Ovary (tissue), 3 donors: Measurements from ENCODE around the gene CLCN1.

Experiments
- CTCF ChIP-seq, 3 donors: fragments of 450-650 bp in 2 of 3; fragments of 200-600 bp in 1 of 3; IDR thresholded peaks; one replicate each; pipeline versions ENCODE4 v1.5.1 to v1.8.0; 2016 to 2022; ENCODE audit warnings: antibody characterized with exemption in 3 of 3, mild to moderate bottlenecking in 1 of 3
- POLR2A ChIP-seq: fragments of 450-650 bp; IDR thresholded peaks from one replicate; pipeline ENCODE4 v1.6.1; 2017; ENCODE audit warnings: antibody characterized with exemption, mild to moderate bottlenecking, moderate library complexity
- donor health status: DM: no; HTN: no; CAD: no.

DNA sequence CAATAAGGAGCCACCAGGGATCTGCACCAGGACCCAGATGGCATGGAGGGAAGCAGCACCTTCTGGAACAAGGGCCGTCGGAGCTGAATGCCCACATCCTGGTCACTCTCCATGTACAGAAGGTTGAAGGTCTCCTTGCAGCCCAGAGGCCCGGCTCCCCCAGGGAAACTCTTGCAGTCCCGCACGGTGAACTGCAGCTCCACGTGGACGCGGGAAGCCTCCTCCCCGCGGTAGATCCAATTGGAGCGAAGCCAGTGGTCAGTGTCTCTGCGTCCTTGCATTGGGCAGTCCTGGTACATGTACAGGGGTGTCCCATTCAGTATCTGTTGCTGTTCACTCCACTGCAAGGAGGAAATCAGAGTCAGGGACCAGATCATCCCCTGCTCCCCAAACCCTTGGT lies 85.4 kb downstream of the CLCN1 start:
- no peak for TF ChIP-seq POLR2A
- TF ChIP-seq CTCF (IDR thresholded peaks at IDR 0.05), result no peak
